HepG2 (cell line): ENCODE data around the gene CYP27B1. TPM values are rescaled to one million over a fixed set of nuclear protein-coding genes. Genes with fewer than 3 reads are reported as not detected.

Source experiments
- ATAC-seq: fragments of 200-7000 bp; cut with Tn5 transposase; 3 replicates; pipeline ENCODE4 v1.9.1; 2020; ENCODE audit warnings: mild to moderate bottlenecking, moderate library complexity
- BruUV-seq: library from RNA; stranded (reverse); fragments of 400-500 nt; replicated peaks from 2 replicates; lab custom pipeline; 2021; lab: Mats Ljungman, UMichigan
- CTCF ChIA-PET: fragments of 300-600 bp; formaldehyde crosslinking; extraction: SDS; loops from one replicate; lab custom pipeline; 2021; ENCODE audit warnings: low total read pairs, inconsistent platforms, low intra/inter-chr PET ratio; lab: Yijun Ruan, JAX
- POLR2A ChIA-PET: fragments of 350-600 bp; sonication (Branson Sonifier 250); formaldehyde crosslinking; loops from one replicate; lab custom pipeline; 2020; ENCODE audit warnings: antibody characterized with exemption, inconsistent platforms; lab: Yijun Ruan, JAX
- DNase-seq: peaks from one replicate; pipeline ENCODE4 v3.0.0-alpha.2; 2015; ENCODE audit warnings: low spot score
- FAIRE-seq: peaks from 3 replicates; lab custom pipeline; 2011; peaks lifted over from hg19 to GRCh38; lab: Jason Lieb, UNC
- H2AFZ ChIP-seq: one replicate; pipeline ENCODE4 v1.6.1; 2011; ENCODE audit warnings: low read length, inconsistent platforms
- H3K27ac ChIP-seq: fragments of 300-600 bp; 3 replicates; pipeline ENCODE4 v1.8.0; 2011; ENCODE audit warnings: mixed run types, mild to moderate bottlenecking, mixed read lengths, low read length, inconsistent platforms; ENCODE audit not compliant: insufficient read depth; ENCODE audit errors: extremely low read length
- H3K27me3 ChIP-seq, 2 experiments: fragments of 200-600 bp in 1 of 2; 2 replicates in 1 of 2; 3 replicates in 1 of 2; pipeline versions ENCODE4 v1.6.0 to v1.8.0; 2011; ENCODE audit warnings: low read length in 2 of 2, mild to moderate bottlenecking in 2 of 2, moderate library complexity in 2 of 2, inconsistent platforms in 1 of 2; ENCODE audit not compliant: insufficient read depth in 2 of 2, control insufficient read depth in 1 of 2
- H3K36me3 ChIP-seq, 2 experiments: fragments of 200-600 bp in 1 of 2; replicated peaks in 1 of 2; 2 replicates in 1 of 2; 3 replicates in 1 of 2; pipeline versions ENCODE4 v1.5.1 to v1.8.0; 2011; ENCODE audit warnings: low read length in 2 of 2, inconsistent platforms in 1 of 2; ENCODE audit not compliant: insufficient read depth in 2 of 2, control insufficient read depth in 1 of 2
- H3K4me1 ChIP-seq: 2 replicates; pipeline ENCODE4 v1.5.1; 2012; ENCODE audit warnings: low read length, inconsistent platforms; ENCODE audit not compliant: insufficient read depth
- H3K4me2 ChIP-seq: 2 replicates; pipeline ENCODE4 v1.6.0; 2011; ENCODE audit warnings: low read depth, low read length, inconsistent platforms
- H3K4me3 ChIP-seq, 3 experiments: fragments of 200-600 bp in 1 of 3; sonication (generic), shearing (Covaris generic) in 1 of 3; replicated peaks in 1 of 3; 2 replicates each; pipeline ENCODE4 v1.5.1; 2011 to 2016; ENCODE audit warnings: low read length in 3 of 3, inconsistent platforms in 2 of 3, low read depth in 2 of 3, mild to moderate bottlenecking in 2 of 3, control low read depth in 1 of 3, mixed read lengths in 1 of 3; ENCODE audit not compliant: insufficient read depth in 1 of 3
- H3K79me2 ChIP-seq: one replicate; pipeline ENCODE4 v1.6.1; 2011; ENCODE audit warnings: low read length, inconsistent platforms; ENCODE audit not compliant: insufficient read depth
- H3K9ac ChIP-seq: 2 replicates; pipeline ENCODE4 v1.6.0; 2011; ENCODE audit warnings: mild to moderate bottlenecking, low read depth, low read length, inconsistent platforms; ENCODE audit not compliant: insufficient read depth
- H3K9me3 ChIP-seq: 2 replicates; pipeline ENCODE4 v1.5.1; 2012; ENCODE audit warnings: mild to moderate bottlenecking, low read length
- H4K20me1 ChIP-seq: 2 replicates; pipeline ENCODE4 v1.6.0; 2011; ENCODE audit warnings: inconsistent platforms, mild to moderate bottlenecking, low read length, moderate library complexity; ENCODE audit not compliant: insufficient read depth
- AHR ChIP-seq: IDR thresholded peaks from 2 replicates; pipeline ENCODE4 v1.6.1; 2018; ENCODE audit warnings: missing genetic modification reagents, missing compliant biosample characterization
- BRD4 ChIP-seq: sonication (generic); formaldehyde crosslinking; IDR thresholded peaks from 2 replicates; pipeline ENCODE4 v1.4.0; 2020; ENCODE audit warnings: missing genetic modification reagents
- CBX5 ChIP-seq: sonication (generic); formaldehyde crosslinking; IDR thresholded peaks from 2 replicates; pipeline ENCODE4 v1.4.0; 2020; ENCODE audit warnings: missing genetic modification reagents, borderline replicate concordance
- ERF ChIP-seq: IDR thresholded peaks from 2 replicates; pipeline ENCODE4 v1.6.1; 2018; ENCODE audit warnings: missing biosample characterization, missing genetic modification reagents
- ETV6 ChIP-seq: sonication (generic); formaldehyde crosslinking; conservative IDR thresholded peaks from 2 replicates; pipeline ENCODE4 v1.4.0; 2020; ENCODE audit warnings: missing genetic modification reagents
- KLF9 ChIP-seq: IDR thresholded peaks from 2 replicates; pipeline ENCODE4 v1.6.1; 2016; ENCODE audit warnings: low read depth
- KMT2B ChIP-seq: IDR thresholded peaks from 2 replicates; pipeline ENCODE4 v1.6.1; 2016; ENCODE audit warnings: missing genetic modification reagents, missing compliant biosample characterization
- MTA3 ChIP-seq: sonication (generic); formaldehyde crosslinking; IDR thresholded peaks from 2 replicates; pipeline ENCODE4 v1.4.0; 2020; ENCODE audit warnings: missing genetic modification reagents
- RBAK ChIP-seq: sonication (generic); formaldehyde crosslinking; IDR thresholded peaks from 2 replicates; pipeline ENCODE4 v1.5.1; 2020; ENCODE audit warnings: mild to moderate bottlenecking, missing genetic modification reagents
- SP1 ChIP-seq, 2 experiments: fragments of 450-650 bp in 1 of 2; sonication (generic) in 1 of 2; formaldehyde crosslinking in 1 of 2; IDR thresholded peaks; 2 replicates each; pipeline versions ENCODE4 v1.4.0 to v1.6.1; 2016 to 2020; ENCODE audit warnings: missing genetic modification reagents in 1 of 2
- ZNF326 ChIP-seq: sonication (generic); formaldehyde crosslinking; IDR thresholded peaks from 2 replicates; pipeline ENCODE4 v1.4.0; 2020; ENCODE audit warnings: missing genetic modification reagents, borderline replicate concordance
- ZNF337 ChIP-seq: sonication (generic); formaldehyde crosslinking; IDR thresholded peaks from 2 replicates; pipeline ENCODE4 v1.5.1; 2020; ENCODE audit warnings: missing genetic modification reagents, low read depth, mild to moderate bottlenecking, borderline replicate concordance
- ZNF350 ChIP-seq: sonication (generic); formaldehyde crosslinking; IDR thresholded peaks from 2 replicates; pipeline ENCODE4 v1.4.0; 2020; ENCODE audit warnings: mild to moderate bottlenecking, low read depth, missing genetic modification reagents, borderline replicate concordance
- ZNF543 ChIP-seq: sonication (generic); formaldehyde crosslinking; IDR thresholded peaks from 2 replicates; pipeline ENCODE4 v1.4.0; 2020; ENCODE audit warnings: mild to moderate bottlenecking, missing genetic modification reagents
- ZNF614 ChIP-seq: IDR thresholded peaks from 2 replicates; pipeline ENCODE4 v1.6.1; 2018; ENCODE audit warnings: missing biosample characterization, missing genetic modification reagents, inconsistent platforms, borderline replicate concordance
- ZNF776 ChIP-seq: sonication (generic); formaldehyde crosslinking; IDR thresholded peaks from 2 replicates; pipeline ENCODE4 v1.4.0; 2020; ENCODE audit warnings: mild to moderate bottlenecking, missing genetic modification reagents
- WGBS: methylation state at CpG from one replicate; pipeline ENCODE4 v1.1.6; 2017; ENCODE audit warnings: low lambda C conversion rate; 5-methylcytosine and 5-hydroxymethylcytosine counted together
- in situ Hi-C: cut with HindIII; loops from 2 replicates; pipeline ENCODE4 v1.10.0; 2017; ENCODE audit warnings: low pct_unique_long_range_greater_than_20kb; ENCODE audit not compliant: extremely low pct_ligation_motif_present
- intact Hi-C: fragments of 100-400 bp; cut with micrococcal nuclease; formaldehyde crosslinking; loops from one replicate; pipeline ENCODE4 v1.10.0; 2022; ENCODE audit not compliant: unreplicated experiment
- polyA plus RNA-seq, 8 experiments: library from polyadenylated mRNA; depleted of rRNA in 3 of 8; stranded (reverse) in 7 of 8; unstranded in 1 of 8; fragments of >200 nt; fragmentation: Illumina TruSeq in 4 of 8; extraction: Trizol in 4 of 8; gene quantifications; 2 replicates each; pipeline versions ENCODE4 v1.2.1 to v1.2.3, GENCODE V29; 2011 to 2016; ENCODE audit warnings: low read depth in 4 of 8, missing spikeins in 1 of 8, mixed read lengths in 1 of 8; ENCODE audit not compliant: insufficient read depth in 1 of 8
- total RNA-seq, 5 experiments: library from RNA; depleted of rRNA; stranded (reverse); fragments of >200 nt; fragmentation: Illumina TruSeq; extraction: Trizol; gene quantifications; 2 replicates each; pipeline ENCODE4 v1.2.3, GENCODE V29; 2016; ENCODE audit warnings: low read depth in 1 of 5
- TF ChIP-seq, protein P1 (sequence below): sonication (generic); formaldehyde crosslinking; IDR thresholded peaks from 2 replicates; pipeline ENCODE4 v1.5.0; 2020; ENCODE audit warnings: mild to moderate bottlenecking, missing genetic modification reagents, moderate library complexity
- TF ChIP-seq, protein P2 (sequence below): sonication (generic); formaldehyde crosslinking; IDR thresholded peaks from 2 replicates; pipeline ENCODE4 v1.9.0; 2021; ENCODE audit warnings: missing genetic modification reagents, borderline replicate concordance
- TF ChIP-seq, protein P3 (sequence below): sonication (generic); IDR thresholded peaks from 2 replicates; pipeline ENCODE4 v1.6.1; 2016; ENCODE audit warnings: low read depth, borderline replicate concordance
- TF ChIP-seq, protein P4 (sequence below): IDR thresholded peaks from 2 replicates; pipeline ENCODE4 v1.6.1; 2016; ENCODE audit warnings: mild to moderate bottlenecking, missing biosample characterization, missing genetic modification reagents

The CYP27B1 gene
- total and polyA plus RNA-seq, 2 of the 13 experiments (the other 11 are each of a cell fraction or from before 2014, with no cell fraction given): 2.3 to 3.0 TPM

DNA sequence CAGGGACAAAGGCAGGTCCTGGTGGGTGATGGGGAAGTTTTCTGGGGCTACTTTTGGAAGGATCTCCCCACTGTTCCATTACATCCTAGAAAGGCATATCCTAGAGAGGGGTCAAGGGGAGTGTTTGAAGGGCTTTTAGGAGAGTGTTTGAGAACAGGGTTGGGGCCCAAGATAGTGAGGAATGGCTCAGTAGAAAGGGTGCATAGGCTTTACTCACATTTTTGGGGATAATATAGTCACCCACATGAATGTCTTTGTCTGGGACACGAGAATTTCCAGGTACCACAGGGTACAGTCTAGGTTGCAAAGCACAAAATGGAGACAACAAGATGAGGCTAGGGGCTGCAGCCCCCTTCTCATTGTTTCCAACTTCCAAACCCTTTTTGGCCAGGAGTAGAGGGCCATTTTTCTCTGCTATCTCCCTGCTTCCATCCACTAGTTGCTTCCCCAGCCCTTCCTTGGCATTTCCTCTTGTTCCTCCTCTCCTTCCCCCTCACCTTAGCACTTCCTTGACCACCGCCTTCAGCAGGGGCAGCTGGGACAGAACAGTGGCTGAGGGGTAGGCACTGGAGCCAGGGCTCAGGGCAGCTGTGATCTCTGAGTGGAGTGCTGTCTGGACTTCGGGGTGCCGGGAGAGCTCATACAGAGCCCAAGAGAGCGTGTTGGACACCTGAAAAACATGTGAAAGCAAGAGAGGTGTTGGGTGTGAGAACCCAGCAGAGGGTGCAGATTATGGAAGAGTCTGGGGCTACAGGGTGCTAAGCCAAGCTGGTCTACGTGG, 2.8 kb downstream of the CYP27B1 start (continued):
- TF ChIP-seq BRD4 (CRISPR knock-in tag): no peak

DNA sequence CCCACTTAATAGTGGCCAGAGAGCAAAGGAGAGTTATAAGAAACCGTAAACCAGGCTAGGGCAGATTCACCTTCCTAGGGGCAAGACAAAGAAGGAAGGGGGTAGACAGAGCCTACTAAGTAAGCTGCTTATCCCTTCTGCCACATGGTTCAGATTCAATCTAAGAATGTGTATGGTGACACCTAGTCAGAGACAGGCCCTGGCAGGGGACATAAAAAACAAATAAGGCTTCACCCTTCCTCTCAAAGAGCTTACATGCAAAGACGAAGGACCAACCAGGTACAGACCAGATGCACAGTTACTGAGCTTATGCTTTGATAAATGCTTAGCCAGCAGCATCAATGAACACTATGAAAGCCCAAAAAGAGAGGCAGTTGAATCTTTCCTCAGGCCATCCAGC, 4.4 kb downstream of the CYP27B1 start:
- intact Hi-C loops: no loop called here
- POLR2A ChIA-PET: no interaction called here
- WGBS: 91% methylated on average over 2 of the region's 2 CpGs
- H3K9ac ChIP-seq: no peak overlapping the region
- peaks cover 36% of the 10 kb centered on the region for H3K4me1 ChIP-seq
- no peak overlapping the region for H2AFZ ChIP-seq
- TF ChIP-seq SP1 (IDR thresholded peaks at IDR 0.05): no peak
- TF ChIP-seq SP1 (CRISPR knock-in tag; IDR thresholded peaks at IDR 0.05): no peak
- no peak for TF ChIP-seq KMT2B (CRISPR knock-in tag)
- TF ChIP-seq, protein P1, sequence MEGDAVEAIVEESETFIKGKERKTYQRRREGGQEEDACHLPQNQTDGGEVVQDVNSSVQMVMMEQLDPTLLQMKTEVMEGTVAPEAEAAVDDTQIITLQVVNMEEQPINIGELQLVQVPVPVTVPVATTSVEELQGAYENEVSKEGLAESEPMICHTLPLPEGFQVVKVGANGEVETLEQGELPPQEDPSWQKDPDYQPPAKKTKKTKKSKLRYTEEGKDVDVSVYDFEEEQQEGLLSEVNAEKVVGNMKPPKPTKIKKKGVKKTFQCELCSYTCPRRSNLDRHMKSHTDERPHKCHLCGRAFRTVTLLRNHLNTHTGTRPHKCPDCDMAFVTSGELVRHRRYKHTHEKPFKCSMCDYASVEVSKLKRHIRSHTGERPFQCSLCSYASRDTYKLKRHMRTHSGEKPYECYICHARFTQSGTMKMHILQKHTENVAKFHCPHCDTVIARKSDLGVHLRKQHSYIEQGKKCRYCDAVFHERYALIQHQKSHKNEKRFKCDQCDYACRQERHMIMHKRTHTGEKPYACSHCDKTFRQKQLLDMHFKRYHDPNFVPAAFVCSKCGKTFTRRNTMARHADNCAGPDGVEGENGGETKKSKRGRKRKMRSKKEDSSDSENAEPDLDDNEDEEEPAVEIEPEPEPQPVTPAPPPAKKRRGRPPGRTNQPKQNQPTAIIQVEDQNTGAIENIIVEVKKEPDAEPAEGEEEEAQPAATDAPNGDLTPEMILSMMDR (CRISPR knock-in tag): no peak
- no peak for TF ChIP-seq ZNF326 (CRISPR knock-in tag)
- TF ChIP-seq CBX5: no peak
- no peak for TF ChIP-seq RBAK (CRISPR knock-in tag)
- no peak for TF ChIP-seq ZNF776 (CRISPR knock-in tag)
- TF ChIP-seq, protein P2, sequence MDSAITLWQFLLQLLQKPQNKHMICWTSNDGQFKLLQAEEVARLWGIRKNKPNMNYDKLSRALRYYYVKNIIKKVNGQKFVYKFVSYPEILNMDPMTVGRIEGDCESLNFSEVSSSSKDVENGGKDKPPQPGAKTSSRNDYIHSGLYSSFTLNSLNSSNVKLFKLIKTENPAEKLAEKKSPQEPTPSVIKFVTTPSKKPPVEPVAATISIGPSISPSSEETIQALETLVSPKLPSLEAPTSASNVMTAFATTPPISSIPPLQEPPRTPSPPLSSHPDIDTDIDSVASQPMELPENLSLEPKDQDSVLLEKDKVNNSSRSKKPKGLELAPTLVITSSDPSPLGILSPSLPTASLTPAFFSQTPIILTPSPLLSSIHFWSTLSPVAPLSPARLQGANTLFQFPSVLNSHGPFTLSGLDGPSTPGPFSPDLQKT (CRISPR knock-in tag): no peak
- no peak for TF ChIP-seq MTA3 (CRISPR knock-in tag)
- TF ChIP-seq, protein P3, sequence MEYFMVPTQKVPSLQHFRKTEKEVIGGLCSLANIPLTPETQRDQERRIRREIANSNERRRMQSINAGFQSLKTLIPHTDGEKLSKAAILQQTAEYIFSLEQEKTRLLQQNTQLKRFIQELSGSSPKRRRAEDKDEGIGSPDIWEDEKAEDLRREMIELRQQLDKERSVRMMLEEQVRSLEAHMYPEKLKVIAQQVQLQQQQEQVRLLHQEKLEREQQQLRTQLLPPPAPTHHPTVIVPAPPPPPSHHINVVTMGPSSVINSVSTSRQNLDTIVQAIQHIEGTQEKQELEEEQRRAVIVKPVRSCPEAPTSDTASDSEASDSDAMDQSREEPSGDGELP: no peak
- TF ChIP-seq ZNF337 (CRISPR knock-in tag): no peak
- TF ChIP-seq, protein P4, sequence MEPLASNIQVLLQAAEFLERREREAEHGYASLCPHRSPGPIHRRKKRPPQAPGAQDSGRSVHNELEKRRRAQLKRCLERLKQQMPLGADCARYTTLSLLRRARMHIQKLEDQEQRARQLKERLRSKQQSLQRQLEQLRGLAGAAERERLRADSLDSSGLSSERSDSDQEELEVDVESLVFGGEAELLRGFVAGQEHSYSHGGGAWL (CRISPR knock-in tag): no peak
- TF ChIP-seq ZNF350 (CRISPR knock-in tag): no peak
- no peak for TF ChIP-seq ETV6 (CRISPR knock-in tag)
- no peak for TF ChIP-seq AHR (CRISPR knock-in tag)
- no peak for TF ChIP-seq ZNF543 (CRISPR knock-in tag)
- TF ChIP-seq ERF: no peak
- TF ChIP-seq ZNF614 (CRISPR knock-in tag): no peak
- no peak for TF ChIP-seq KLF9
- H3K36me3 ChIP-seq: no peaks in the 10 kb centered on the region; a peak in 1 of 5 replicates
- FAIRE-seq (no peak), DNase-seq (no peak), ATAC-seq (no peak)
- no peaks in the 10 kb centered on the region for H3K79me2 ChIP-seq
- in situ Hi-C loops: no loop called here
- H3K4me2 ChIP-seq: no peak overlapping the region
- H3K9me3 ChIP-seq: no peaks in the 10 kb centered on the region
- no TSS peak for BruUV-seq
- no peak overlapping the region for H3K27ac ChIP-seq
- no peak overlapping the region for H3K4me3 ChIP-seq
- no peaks in the 10 kb centered on the region for H4K20me1 ChIP-seq
- CTCF ChIA-PET: no interaction called here
- H3K27me3 ChIP-seq: peaks cover 0 to 6% of the 10 kb centered on the region in 2 experiments; a peak in 1 of 5 replicates
